SIG-M5 treated with dmso at 0.1 percent for 504 hours (cell line): ENCODE measurements around the gene CCM2.
A peak's percentile ranks its signal among the peaks of the same experiment; 100 is the strongest.

Source experiments
- DNase-seq: peaks from one replicate; lab custom pipeline; 2025; ENCODE audit not compliant: unreplicated experiment; lab: John Stamatoyannopoulos, UW

CCM2 gene

GRCh38 chr7:45078125-45078681 lies 78.2 kb downstream of the CCM2 start:
- no peak for DNase-seq

DNA sequence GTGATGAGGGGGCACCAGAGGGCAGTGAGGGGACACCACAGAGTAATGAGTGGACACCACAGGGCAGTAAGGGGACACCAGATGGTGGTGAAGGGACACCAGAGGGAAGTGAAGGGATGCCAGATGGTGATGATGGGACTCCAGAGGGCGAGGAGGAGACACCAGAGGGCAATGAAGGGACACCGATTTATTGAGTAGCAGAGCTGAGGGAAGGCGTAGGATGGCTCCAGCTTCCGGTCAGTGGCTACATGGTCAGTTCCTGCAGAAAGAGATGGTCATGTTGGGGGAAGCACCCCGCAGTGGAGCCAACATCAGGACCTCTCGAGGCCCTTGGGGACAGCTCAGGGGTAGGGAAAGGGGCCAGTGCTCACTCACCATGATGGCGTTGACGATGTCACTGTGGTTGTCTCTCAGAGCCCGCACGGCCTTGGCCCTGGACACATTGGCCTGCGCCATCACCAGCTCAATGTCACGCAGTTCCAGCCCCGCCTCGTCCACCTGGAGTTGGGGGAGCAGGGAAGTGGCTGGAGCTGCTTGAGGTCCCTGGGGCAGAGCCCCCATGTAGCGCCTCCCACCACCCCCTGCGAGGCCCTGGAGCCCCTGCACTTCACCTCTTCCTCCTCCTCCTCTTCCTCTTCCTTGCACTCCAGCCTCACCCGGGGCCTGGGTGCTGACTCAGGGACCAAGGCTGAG lies 80.4 kb downstream of the CCM2 start:
- no peak for DNase-seq

GRCh38 chr7:45080958-45081669 lies 81.1 kb downstream of the CCM2 start:
- DNase-seq: no peak

DNA sequence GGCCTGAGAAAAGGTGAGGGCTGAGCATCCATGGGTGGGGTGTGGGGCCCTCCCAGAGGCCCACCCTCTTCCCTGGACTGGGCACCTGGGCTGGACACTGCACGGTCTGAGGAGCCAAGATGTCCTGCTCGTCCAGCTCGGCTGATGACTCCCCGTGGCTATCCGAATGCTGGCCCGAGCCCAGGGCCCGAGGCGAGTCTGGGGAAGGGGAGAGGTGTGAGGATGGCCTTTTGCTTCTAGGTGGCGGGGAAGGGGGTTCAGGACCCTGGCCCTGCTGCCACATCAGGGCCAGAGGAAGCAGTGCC lies 81.6 kb downstream of the CCM2 start:
- DNase-seq: no peak

GRCh38 chr7:45082031-45082830 lies 82.2 kb downstream of the CCM2 start:
- DNase-seq: no peak

DNA sequence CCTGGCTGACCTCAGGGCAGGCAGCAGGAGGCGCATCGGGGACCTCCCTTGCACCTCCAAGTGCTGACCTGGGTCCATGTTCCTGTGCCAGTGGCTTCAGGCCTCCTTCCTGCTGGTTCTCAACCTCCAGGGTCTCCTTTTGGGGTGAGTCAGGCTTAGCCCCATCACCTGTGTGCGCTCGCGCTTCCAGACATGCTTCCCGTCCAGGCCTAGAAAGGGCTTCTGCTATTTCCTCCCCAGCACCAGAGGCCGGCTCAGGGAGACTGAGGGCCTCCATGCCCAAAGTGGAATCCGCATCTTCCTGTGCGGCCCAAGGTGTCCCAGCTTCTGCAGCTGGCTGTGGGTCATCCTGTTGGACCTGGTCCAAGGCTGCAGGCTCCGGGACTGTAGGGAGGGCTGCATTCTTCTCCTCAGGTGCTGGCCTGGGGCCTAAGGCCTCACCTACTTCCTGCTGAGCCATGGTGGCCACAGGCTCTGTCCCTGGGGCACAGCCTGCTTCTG lies 82.9 kb downstream of the CCM2 start:
- DNase-seq: no peak

GRCh38 chr7:45084336-45084735 lies 84.3 kb downstream of the CCM2 start:
- no peak for DNase-seq

GRCh38 chr7:45084901-45085618 lies 85.1 kb downstream of the CCM2 start:
- no peak for DNase-seq

DNA sequence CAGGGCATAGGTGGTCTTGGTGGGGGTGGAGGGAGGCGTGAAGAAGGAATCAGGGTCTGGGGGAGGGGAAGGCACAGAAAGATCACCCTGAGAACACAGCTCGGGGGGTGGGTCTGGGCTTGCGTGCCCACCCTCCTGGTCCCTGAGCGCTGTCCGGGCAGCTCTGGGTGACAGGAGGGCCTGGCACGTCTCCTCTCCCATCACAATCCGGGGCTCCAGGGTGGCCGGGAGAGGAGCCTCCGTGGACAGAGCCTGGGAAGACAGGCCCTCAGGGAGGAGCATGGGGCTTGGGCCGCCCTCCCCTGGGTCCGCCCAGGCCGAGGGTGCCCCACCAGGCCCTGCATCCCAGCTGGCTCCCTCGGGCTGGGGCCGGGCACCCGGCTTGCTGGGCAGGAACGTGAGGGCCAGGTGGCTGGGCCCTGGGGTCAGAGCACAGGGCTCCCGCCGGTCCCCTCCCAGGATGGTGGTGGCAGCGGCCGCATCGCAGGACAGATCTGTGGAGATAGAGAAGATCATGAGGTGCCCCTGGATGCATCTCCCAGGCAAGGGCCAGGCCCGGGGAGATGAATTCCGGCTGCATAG lies 85.7 kb downstream of the CCM2 start:
- no peak for DNase-seq

DNA sequence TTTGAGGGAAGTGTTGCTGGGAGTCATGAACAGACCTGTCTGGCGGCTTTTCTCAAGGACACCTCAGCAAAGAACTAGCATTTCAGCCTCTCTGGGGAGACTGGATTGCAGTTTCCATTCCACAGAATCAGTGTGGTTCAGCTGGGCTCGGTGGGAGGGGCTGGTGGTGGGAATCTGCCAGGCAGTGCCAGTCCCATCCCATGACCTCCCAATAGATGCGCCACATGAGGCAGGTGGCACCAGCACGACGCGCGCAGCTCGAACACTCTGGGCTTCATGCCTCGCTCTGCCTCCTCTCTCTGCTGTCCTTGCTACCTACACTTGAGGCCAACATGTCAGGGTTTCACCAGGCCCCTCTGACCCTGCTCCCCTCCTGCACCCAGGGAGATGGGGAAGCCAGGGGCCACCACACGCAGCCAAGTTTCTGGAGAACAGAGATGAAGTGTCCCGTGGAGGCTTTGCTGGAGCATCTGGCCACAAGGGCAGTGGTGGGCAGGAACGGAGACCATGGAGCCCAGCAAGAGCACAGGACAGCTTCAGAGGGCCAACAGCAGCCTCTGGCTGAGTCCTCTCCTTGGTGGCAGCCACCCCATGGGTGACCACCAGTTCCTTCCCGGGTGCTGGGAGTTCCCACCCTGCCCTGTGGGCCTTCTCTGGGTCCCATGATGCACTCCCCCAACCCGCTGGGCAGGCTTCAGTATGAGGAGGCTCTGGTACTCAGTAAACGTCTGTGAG lies 86.5 kb downstream of the CCM2 start:
- peak; percentile 27 for DNase-seq

DNA sequence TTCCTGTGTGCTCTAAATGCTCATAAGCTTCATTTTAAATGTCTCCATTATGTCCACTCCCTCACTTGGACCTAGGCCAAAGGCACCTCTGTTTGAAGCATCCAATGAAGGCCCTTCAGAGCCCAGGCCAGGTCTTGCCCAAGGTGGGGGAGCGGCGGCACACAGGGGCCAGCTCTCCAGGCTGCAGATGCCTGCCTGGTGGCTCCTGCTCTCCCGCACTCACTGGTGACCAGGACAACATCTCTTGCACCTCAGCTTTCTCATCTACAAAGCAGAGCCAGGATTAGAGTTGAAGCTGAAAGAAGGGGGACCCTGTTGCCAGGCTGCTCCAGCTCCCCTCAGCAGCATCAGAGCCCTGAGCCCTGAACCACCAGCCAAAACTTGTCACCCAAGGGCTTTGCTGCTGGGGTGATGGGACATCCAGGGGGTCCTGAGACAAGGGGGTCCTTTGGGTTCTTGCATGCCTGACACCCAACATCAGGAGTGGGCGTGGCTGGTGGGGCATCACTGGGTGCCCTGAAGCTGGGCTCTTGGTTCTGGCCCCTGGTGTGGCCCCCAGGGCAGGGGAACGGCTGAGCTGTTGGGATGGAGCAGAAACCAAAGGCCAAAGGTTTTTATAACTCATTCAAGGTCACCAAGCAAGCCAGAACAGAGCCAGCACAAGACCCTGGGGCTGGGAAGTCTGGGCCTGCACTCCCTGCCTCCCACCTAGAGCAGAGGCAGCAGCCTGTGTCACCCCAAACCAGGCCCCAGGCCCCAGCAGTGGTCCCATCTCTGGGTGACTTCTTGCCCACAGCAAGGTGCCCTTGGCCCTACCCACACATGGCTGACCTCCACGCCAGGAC lies 87.5 kb downstream of the CCM2 start:
- no peak for DNase-seq

GRCh38 chr7:45088146-45088701 lies 88.2 kb downstream of the CCM2 start:
- DNase-seq: no peak

- no peak for DNase-seq
Measured at GRCh38 chr7:45088821-45089340, 88.9 kb downstream of the CCM2 start, which contains the start of gene NACAD. Gene NACAD (minus strand): TSS chr7:45088969. CDS start chr7:45088894, 75 bp downstream.

DNA sequence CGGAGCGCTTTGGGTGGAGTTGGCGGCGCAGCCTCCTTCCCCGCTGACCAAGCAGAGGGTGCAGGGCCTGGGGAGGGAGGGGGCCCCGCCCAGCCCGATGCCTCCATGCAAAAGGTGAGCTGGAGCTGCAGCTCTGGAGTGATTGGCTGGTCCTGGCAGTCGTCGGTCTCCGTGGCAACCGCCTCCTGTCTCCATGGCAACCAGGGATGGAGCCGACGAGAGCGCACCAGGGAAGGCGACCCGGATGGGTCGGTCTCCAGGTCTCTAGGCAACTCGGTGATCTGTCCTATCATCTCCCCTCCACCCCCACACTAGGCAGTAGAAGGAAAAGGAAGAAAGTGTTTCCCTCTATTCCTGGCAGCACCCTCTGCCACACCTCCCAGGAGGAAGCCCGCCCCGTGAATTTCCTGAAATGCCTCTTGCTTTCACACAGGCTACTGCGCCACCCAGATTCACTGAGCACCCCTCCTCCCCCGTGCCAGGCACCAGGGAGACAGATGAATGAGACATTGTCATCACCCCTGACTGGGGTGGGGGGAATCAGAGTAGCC lies 89.4 kb downstream of the CCM2 start:
- DNase-seq: no peak

- no peak for DNase-seq
Measured at GRCh38 chr7:45092100-45092930, 92.3 kb downstream of the CCM2 start.

DNA sequence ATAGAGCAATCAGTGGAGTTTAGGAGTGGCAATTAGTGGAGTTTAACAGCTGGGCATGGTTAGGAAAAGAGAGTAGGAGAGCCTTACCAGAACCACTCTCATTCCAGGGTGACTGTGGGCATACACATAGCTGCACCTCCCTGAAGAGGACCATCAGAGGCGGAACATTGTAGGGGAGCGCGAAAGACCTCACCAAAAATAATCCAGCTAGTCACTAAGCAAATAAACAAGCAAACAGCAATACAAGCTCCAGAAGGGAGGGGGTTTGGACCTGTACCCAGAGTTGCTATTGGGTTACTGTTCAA lies 92.9 kb downstream of the CCM2 start:
- DNase-seq: no peak
